GM23338 (cell line): ENCODE measurements around the gene ATG7. TPM values are rescaled to one million over a fixed set of nuclear protein-coding genes. Genes with fewer than 3 reads are reported as not detected.

ENCODE experiments used
- CREB1 ChIP-seq: fragments of 250-450 bp; sonication (Bioruptor Pico); IDR thresholded peaks from 2 replicates; pipeline ENCODE4 v1.5.0; 2020; ENCODE audit warnings: low read depth, mild to moderate bottlenecking, moderate library complexity
- CTCF ChIP-seq, 2 experiments: fragments of 200-600 bp in 1 of 2; sonication (generic) in 1 of 2; conservative IDR thresholded peaks; 2 replicates each; pipeline versions ENCODE4 v1.5.1 to v1.6.1; 2016 to 2017; ENCODE audit warnings: antibody characterized with exemption in 2 of 2, low read depth in 2 of 2, mild to moderate bottlenecking in 2 of 2, moderate library complexity in 1 of 2
- ETS1 ChIP-seq: IDR thresholded peaks from 2 replicates; pipeline ENCODE4 v1.6.1; 2016; ENCODE audit warnings: antibody characterized with exemption
- EZH2 ChIP-seq: fragments of 200-600 bp; sonication (generic); IDR thresholded peaks from one replicate; pipeline ENCODE4 v1.8.0; 2017; ENCODE audit warnings: antibody characterized with exemption, mild to moderate bottlenecking, low read depth; ENCODE audit not compliant: unreplicated experiment
- EZH2phosphoT487 ChIP-seq: fragments of 200-600 bp; sonication (generic); IDR thresholded peaks from one replicate; pipeline ENCODE4 v1.8.1; 2018; ENCODE audit warnings: antibody characterized with exemption; ENCODE audit not compliant: unreplicated experiment
- NANOG ChIP-seq: IDR thresholded peaks from 2 replicates; pipeline ENCODE4 v1.6.1; 2016; ENCODE audit warnings: antibody characterized with exemption, borderline replicate concordance
- POLR2AphosphoS5 ChIP-seq: IDR thresholded peaks from 2 replicates; pipeline ENCODE4 v1.6.1; 2016; ENCODE audit warnings: antibody characterized with exemption, low read depth
- STAT1 ChIP-seq: IDR thresholded peaks from one replicate; pipeline ENCODE4 v1.6.1; 2016; ENCODE audit warnings: antibody characterized with exemption; ENCODE audit not compliant: unreplicated experiment
- ZNF114 ChIP-seq: fragments of 250-450 bp; sonication (Bioruptor Pico); IDR thresholded peaks from 2 replicates; pipeline ENCODE4 v1.5.0; 2020; ENCODE audit warnings: mild to moderate bottlenecking, moderate library complexity
- ZNF462 ChIP-seq: fragments of 250-450 bp; sonication (Bioruptor Pico); IDR thresholded peaks from 2 replicates; pipeline ENCODE4 v1.5.0; 2020; ENCODE audit warnings: mild to moderate bottlenecking, moderate library complexity
- polyA plus RNA-seq: library from polyadenylated mRNA; unstranded; fragments of >200 nt; fragmentation: Nextera tagmentation; extraction: Ambion mirVana; gene quantifications from 2 replicates; pipeline ENCODE4 v1.2.1, GENCODE V29; 2016
- total RNA-seq: library from RNA; depleted of rRNA; stranded (reverse); fragments of >200 nt; shearing (Covaris generic); gene quantifications from 2 replicates; pipeline ENCODE4 v1.2.3, GENCODE V29; 2014

Gene ATG7
- total and polyA plus RNA-seq, 2 experiments from 2014 or later, result 16.2 to 36.7 TPM

GRCh38 chr3:11392860-11393114 lies 120.6 kb downstream of the ATG7 start (continued):
- TF ChIP-seq ZNF462 (CRISPR knock-in tag) (no peak), STAT1 (no peak), POLR2AphosphoS5 (no peak), EZH2phosphoT487 (no peak), CREB1 (CRISPR knock-in tag) (no peak), ZNF114 (CRISPR knock-in tag) (no peak), ETS1 (no peak), CTCF (conservative IDR thresholded peaks at IDR 0.05; ENCODE audit: low read depth in 2 of 2) (no peak), NANOG (no peak), EZH2 (no peak)
